GM19240 (cell line): ENCODE results near the gene BRCA1.
"Not testable (repeated sequence)": the region's sequence is repeated elsewhere in the genome, so short reads cannot be mapped to it uniquely, and the experiment has no call there.

ENCODE experiments used
- DNase-seq: peaks from one replicate; pipeline ENCODE4 v3.0.0; 2011; ENCODE audit warnings: low spot score; ENCODE audit not compliant: insufficient read length

BRCA1 gene

GRCh38 chr17:43070257-43070656 lies 54.9 kb downstream of the BRCA1 start:
- DNase-seq = no peak

- no peak for DNase-seq
Measured at GRCh38 chr17:43069368-43069898, 55.7 kb downstream of the BRCA1 start.

GRCh38 chr17:43068570-43069367 lies 56.4 kb downstream of the BRCA1 start:
- no peak for DNase-seq

- no peak for DNase-seq
Measured at GRCh38 chr17:43062984-43063638, 62.1 kb downstream of the BRCA1 start.

- DNase-seq = no peak
Measured at GRCh38 chr17:43056051-43056450, 69.1 kb downstream of the BRCA1 start.

- DNase-seq = not testable (repeated sequence)
Measured at GRCh38 chr17:43053008-43053407, 72.2 kb downstream of the BRCA1 start.

- DNase-seq = no peak
Measured at GRCh38 chr17:43051969-43052368, 73.2 kb downstream of the BRCA1 start.

GRCh38 chr17:43044024-43044423 lies 81.1 kb downstream of the BRCA1 start:
- DNase-seq = no peak

- DNase-seq = no peak
Measured at GRCh38 chr17:43043307-43043706, 81.9 kb downstream of the BRCA1 start.

GRCh38 chr17:43042025-43042628 lies 83.0 kb downstream of the BRCA1 start:
- DNase-seq = no peak

GRCh38 chr17:43040655-43041054 lies 84.5 kb downstream of the BRCA1 start:
- DNase-seq = no peak

- no peak for DNase-seq
Measured at GRCh38 chr17:43039646-43040045, 85.5 kb downstream of the BRCA1 start.

GRCh38 chr17:43034894-43035293 lies 90.3 kb downstream of the BRCA1 start:
- DNase-seq = no peak

- no peak for DNase-seq
Measured at GRCh38 chr17:43033948-43034881, 90.9 kb downstream of the BRCA1 start.

- DNase-seq = no peak
Measured at GRCh38 chr17:43031666-43032065, 93.5 kb downstream of the BRCA1 start.

GRCh38 chr17:43030137-43030767 lies 94.9 kb downstream of the BRCA1 start:
- DNase-seq = no peak

GRCh38 chr17:43028221-43028861 lies 96.8 kb downstream of the BRCA1 start:
- DNase-seq = no peak

GRCh38 chr17:43027091-43028032 lies 97.8 kb downstream of the BRCA1 start:
- no peak for DNase-seq

GRCh38 chr17:43026595-43026994 lies 98.6 kb downstream of the BRCA1 start:
- DNase-seq = no peak
